ENCODE results near the gene ELMO1. TPM values are rescaled to one million over a fixed set of nuclear protein-coding genes. Genes with fewer than 3 reads are reported as not detected.

Gene ELMO1
- total RNA-seq, 1 experiment from 2014 or later: 1.1 TPM

DNA sequence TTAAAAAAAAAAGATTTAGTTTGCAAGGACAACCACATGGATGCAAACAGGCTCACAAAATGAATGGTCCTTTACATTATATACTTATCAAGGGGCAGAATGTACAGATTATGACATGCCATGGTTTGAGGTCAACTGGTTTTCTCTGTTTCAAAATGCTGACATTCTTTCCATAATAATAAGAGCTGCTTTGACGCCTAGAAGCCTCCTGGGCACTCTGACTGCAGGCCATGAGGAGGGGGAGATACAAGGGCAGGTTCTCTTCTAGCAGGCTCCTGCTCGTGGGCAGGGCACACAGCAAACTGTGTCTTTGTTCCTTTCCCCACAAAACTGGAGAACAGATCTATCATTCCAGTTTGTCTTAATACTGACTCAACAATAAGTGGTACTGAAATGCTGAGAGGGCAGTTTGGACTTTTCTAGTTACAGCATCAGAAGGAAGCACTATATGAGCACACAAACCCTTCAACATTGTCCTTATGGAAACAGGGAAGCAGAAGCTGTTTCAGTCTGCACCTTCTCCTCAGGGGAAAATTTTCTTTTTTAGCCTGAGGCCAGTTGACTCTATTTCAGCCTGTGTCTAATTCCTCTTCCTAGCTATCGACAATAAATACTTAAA lies 409.4 kb downstream of the ELMO1 start:
- ATAC-seq: no peak
- BruUV-seq (replicated peaks): no TSS peak
- CTCF ChIA-PET: no interaction called here
- intact Hi-C loops (cut with micrococcal nuclease): no loop called here
- H3K4me3 ChIP-seq (replicated peaks in 1 of 2; ENCODE audit: low read depth in 1 of 2, low read length in 2 of 2): no peak overlapping the region
- no peak overlapping the region for H3K27ac ChIP-seq (ENCODE audit: low read depth, low read length)
- H3K36me3 ChIP-seq (ENCODE audit: control insufficient read depth in 1 of 2, insufficient read depth in 2 of 2, low read length in 2 of 2): no peaks in the 10 kb centered on the region
- no peak overlapping the region for H2AFZ ChIP-seq (ENCODE audit: low read depth, low read length, poor library complexity, severe bottlenecking)
- H3K4me1 ChIP-seq (ENCODE audit: control insufficient read depth in 1 of 2, insufficient read depth in 2 of 2, low read length in 2 of 2): peaks cover 4 to 8% of the 10 kb centered on the region in 2 experiments; a peak in 3 of 4 replicates
- H3K79me2 ChIP-seq (ENCODE audit: insufficient read depth, low read length): no peaks in the 10 kb centered on the region
- peaks cover 0 to 11% of the 10 kb centered on the region in 2 experiments; a peak in 1 of 4 replicates for H3K9me3 ChIP-seq (ENCODE audit: control insufficient read depth in 1 of 2, insufficient read depth in 1 of 2, low read depth in 1 of 2, low read length in 2 of 2)
- no peak for DNase-seq (ENCODE audit: low read depth, low spot score)
- H3K4me2 ChIP-seq (ENCODE audit: low read length): no peak overlapping the region
- H4K20me1 ChIP-seq (ENCODE audit: insufficient read depth): no peaks in the 10 kb centered on the region
- H3K27me3 ChIP-seq (ENCODE audit: insufficient read depth, low read length): no peaks in the 10 kb centered on the region
- POLR2A ChIA-PET: no interaction called here
- no peak overlapping the region for H3K9ac ChIP-seq (ENCODE audit: low read length)
- RAD21 ChIA-PET (ENCODE audit: low non-redundant PET in 1 of 2, low total read pairs in 2 of 2, uncharacterized antibody in 2 of 2, unreplicated experiment in 2 of 2): no interaction called here
- no peaks in the 10 kb centered on the region for H3K9me2 ChIP-seq (ENCODE audit: insufficient read depth)
- TF ChIP-seq POLR2AphosphoS5 (IDR thresholded peaks at IDR 0.05; ENCODE audit: low read depth, low read length) (no peak), SRF (IDR thresholded peaks at IDR 0.05; ENCODE audit: low read depth) (no peak), CEBPB (IDR thresholded peaks at IDR 0.05; ENCODE audit: low read depth) (no peak), JUND (IDR thresholded peaks at IDR 0.05) (no peak), EZH2phosphoT487 (IDR thresholded peaks at IDR 0.05; ENCODE audit: borderline replicate concordance) (no peak), TCF7L2 (IDR thresholded peaks at IDR 0.05; ENCODE audit: borderline replicate concordance, extremely low read depth, insufficient read depth, insufficient read length) (no peak), CTCF (IDR thresholded peaks at IDR 0.05 in 2 of 3, conservative IDR thresholded peaks at IDR 0.05 in 1 of 3; ENCODE audit: borderline replicate concordance in 1 of 3, insufficient read depth in 1 of 3, low read depth in 2 of 3, low read length in 2 of 3) (no peak), ZNF274 (IDR thresholded peaks at IDR 0.05; ENCODE audit: low read depth, low read length) (no peak), FOSL1 (IDR thresholded peaks at IDR 0.05; ENCODE audit: low read depth) (no peak), REST (IDR thresholded peaks at IDR 0.05; ENCODE audit: low read depth) (no peak), EGR1 (IDR thresholded peaks at IDR 0.05; ENCODE audit: low read depth) (no peak), POLR2A (IDR thresholded peaks at IDR 0.05; ENCODE audit: borderline replicate concordance, extremely low read depth, insufficient read depth, insufficient read length) (no peak)
